GM04503 (cell line): Measurements from ENCODE around the gene SHTN1.

Experiments
- DNase-seq: peaks from one replicate; pipeline ENCODE4 v3.0.0-alpha.2; 2012; ENCODE audit warnings: low read depth

The SHTN1 gene

GRCh38 chr10:116833986-116834985 lies 170.7 kb downstream of the SHTN1 start:
- DNase-seq: no peak

GRCh38 chr10:116831790-116832189 lies 173.2 kb downstream of the SHTN1 start:
- DNase-seq: no peak
